Stimulated activated CD8-positive, alpha-beta memory T cell treated with anti-CD3 and anti-CD28 coated beads, Interleukin-2, amount 100 ng/mL, for 1 hour (primary cell): ENCODE measurements around the gene TXNDC17.
"Not testable (repeated sequence)": the region's sequence is repeated elsewhere in the genome, so short reads cannot be mapped to it uniquely, and the experiment has no call there.

Experiments used
- DNase-seq, 2 donors: peaks; one replicate each; pipeline ENCODE4 v3.0.0-alpha.2; 2020; ENCODE audit warnings: low read depth in 2 of 2

TXNDC17 gene

DNA sequence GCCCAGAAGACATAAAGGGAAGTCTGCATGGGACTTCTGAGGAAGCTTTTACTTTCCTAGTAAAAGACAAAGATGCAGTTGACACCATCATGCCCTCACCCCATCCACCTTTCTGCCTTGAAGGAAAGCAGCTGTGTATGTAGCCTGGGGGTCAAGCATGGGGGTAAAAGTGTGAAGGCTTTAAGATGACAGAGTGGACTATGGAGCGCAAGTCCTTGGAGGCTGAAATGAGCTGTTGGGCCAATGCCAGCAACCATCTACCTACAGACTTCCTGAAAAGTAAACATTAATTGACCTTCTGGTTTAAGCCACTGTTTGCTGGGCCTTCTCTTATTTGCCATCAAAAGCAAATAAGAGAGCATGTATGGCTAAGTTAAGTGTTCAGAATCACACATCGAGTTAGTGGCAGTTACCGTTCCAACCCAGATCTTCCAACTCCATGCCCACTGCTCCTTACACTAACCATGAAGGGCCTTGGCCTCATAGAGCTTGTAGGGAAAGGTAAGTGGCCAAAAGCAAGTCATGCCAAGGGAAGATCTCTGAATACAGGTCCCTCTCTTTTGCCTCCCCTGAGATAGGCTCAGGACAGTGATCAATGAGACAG, 42.3 kb downstream of the TXNDC17 start:
- no peak for DNase-seq

- no peak for DNase-seq
These were observed 43.0 kb downstream of the TXNDC17 start for GRCh38 chr17:6683730-6684459.

GRCh38 chr17:6684460-6684783, 43.6 kb downstream of the TXNDC17 start:
- DNase-seq = no peak

- no peak for DNase-seq
These were observed 44.3 kb downstream of the TXNDC17 start for GRCh38 chr17:6684881-6685767.

GRCh38 chr17:6686026-6686425, 45.2 kb downstream of the TXNDC17 start:
- no peak for DNase-seq

DNA sequence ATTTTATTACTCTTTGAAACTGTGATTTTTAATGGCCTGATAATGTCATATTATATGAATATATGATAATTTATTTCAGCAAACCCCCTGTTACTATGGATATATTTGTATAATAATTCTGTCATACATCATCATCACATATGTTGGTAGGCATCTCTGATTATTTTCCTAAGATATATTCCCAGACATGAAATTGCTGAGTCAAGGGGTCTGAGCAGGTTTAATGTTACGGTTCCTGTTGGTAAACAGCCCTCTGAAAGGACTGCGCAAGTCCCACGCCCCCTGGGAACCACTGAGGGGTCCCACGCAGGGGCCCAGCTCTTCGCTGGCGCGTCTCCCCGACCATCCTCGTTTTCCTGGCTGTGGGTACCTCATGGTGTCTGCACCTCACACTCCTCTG, 48.1 kb downstream of the TXNDC17 start:
- DNase-seq = no peak

DNA sequence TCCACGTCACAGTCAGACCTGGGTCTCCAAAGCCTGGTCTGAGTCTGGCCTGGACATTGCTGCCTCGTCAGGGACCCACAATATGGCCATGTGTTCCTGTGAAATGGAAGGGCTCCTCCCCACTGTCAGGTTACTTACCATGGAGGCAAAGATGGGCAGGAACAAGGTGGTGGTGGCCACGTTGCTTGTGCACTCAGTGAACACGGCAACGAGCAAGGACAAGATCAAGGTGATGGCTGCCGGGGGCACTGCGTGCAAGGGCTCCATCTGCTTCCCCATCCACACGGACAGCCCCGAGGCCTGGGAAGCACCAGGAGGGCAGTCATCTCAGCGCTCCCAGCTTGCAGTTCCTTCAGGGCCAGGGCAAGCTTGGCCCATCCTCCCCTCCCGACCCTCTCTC, 49.8 kb downstream of the TXNDC17 start:
- DNase-seq = no peak

DNA sequence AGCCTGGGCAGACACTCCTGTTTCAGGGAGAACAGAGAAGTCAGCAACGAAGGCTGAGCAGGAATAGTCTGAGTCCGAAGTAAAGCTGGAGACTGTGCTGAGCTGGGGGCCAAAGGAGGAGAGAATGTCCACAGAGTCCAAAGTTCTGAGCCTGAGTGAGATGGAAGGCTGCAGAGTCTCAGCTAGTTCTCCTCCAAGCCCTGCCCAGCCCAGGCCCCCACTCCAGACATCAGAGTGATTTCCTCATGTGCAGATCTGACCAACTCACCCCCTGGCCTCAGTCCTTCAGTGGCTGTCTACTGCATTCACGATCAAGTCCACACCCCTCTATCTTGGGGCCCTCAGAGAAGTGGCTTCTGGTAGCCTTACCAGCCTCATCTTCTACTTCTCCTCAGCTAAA, 50.7 kb downstream of the TXNDC17 start:
- DNase-seq = no peak

DNA sequence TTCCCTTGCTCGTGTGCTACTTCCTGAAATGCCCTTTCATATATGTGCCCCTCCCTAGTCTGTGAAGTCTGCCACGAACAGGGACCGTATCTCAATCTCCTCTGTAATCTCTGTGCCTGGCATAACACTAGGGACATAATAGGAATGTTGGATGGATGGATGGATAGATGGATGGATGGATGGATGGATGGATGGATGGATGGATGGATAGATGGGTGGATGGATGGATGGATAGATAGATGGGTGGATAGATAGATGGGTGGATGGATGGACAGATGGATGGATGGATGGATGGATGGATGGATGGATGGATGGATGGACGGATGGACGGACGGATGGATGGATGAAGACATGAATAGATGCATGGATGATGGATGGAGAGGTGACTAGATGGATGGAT, 51.1 kb downstream of the TXNDC17 start:
- not testable (repeated sequence) for DNase-seq
